BLaER1 treated with 17β-estradiol and CSF1 and Interleukin-3, amounts not matched to agents 10 nM and 100 nM (cell line): ENCODE measurements around the gene CCDC43.

ENCODE experiments used
- H3K27ac ChIP-seq, 11 experiments: shearing (Covaris generic); formaldehyde crosslinking; 2 replicates each; pipeline ENCODE4 v1.8.1; 2022
- H3K27me3 ChIP-seq, 11 experiments: shearing (Covaris generic); formaldehyde crosslinking; 2 replicates each; pipeline ENCODE4 v1.8.1; 2022
- H3K36me3 ChIP-seq, 11 experiments: shearing (Covaris generic); formaldehyde crosslinking; 2 replicates each; pipeline ENCODE4 v1.8.1; 2022
- H3K4me1 ChIP-seq, 10 experiments: shearing (Covaris generic); formaldehyde crosslinking; 2 replicates each; pipeline ENCODE4 v1.8.1; 2022
- H3K4me2 ChIP-seq, 11 experiments: shearing (Covaris generic); formaldehyde crosslinking; 2 replicates each; pipeline ENCODE4 v1.8.1; 2022
- H3K4me3 ChIP-seq, 10 experiments: shearing (Covaris generic); formaldehyde crosslinking; 2 replicates each; pipeline ENCODE4 v1.8.1; 2022
- H3K9ac ChIP-seq, 11 experiments: shearing (Covaris generic); formaldehyde crosslinking; 2 replicates each; pipeline ENCODE4 v1.8.1; 2022
- H3K9me3 ChIP-seq, 11 experiments: shearing (Covaris generic); formaldehyde crosslinking; replicated peaks in 1 of 11; 2 replicates each; pipeline ENCODE4 v1.8.1; 2022
- H4K20me1 ChIP-seq, 11 experiments: shearing (Covaris generic); formaldehyde crosslinking; 2 replicates each; pipeline ENCODE4 v1.8.1; 2022
- Cebpa-rat ChIP-seq, 11 experiments: shearing (Covaris generic); IDR thresholded peaks; 2 replicates each; pipeline ENCODE4 v1.8.1; 2022

CCDC43 gene

GRCh38 chr17:44653954-44654353, 35.6 kb downstream of the CCDC43 start:
- no peaks in the 10 kb centered on the region for H3K4me1 ChIP-seq
- H3K4me3 ChIP-seq = no peak overlapping the region
- no peak overlapping the region for H3K9ac ChIP-seq
- H3K4me2 ChIP-seq = no peak overlapping the region
- H3K27ac ChIP-seq = no peak overlapping the region
- H4K20me1 ChIP-seq = no peaks in the 10 kb centered on the region
- no peaks in the 10 kb centered on the region for H3K27me3 ChIP-seq
- H3K36me3 ChIP-seq = no peaks in the 10 kb centered on the region
- no peak for TF ChIP-seq Cebpa-rat (IDR thresholded peaks at IDR 0.05)
- H3K9me3 ChIP-seq = peaks cover 0 to 17% (median 10%) of the 10 kb centered on the region in 11 experiments; a peak in 14 of 22 replicates

GRCh38 chr17:44653384-44653783, 36.2 kb downstream of the CCDC43 start:
- Histone ChIP-seq H4K20me1 (no peaks in the 10 kb centered on the region), H3K4me2 (no peak overlapping the region), H3K9me3 (peaks cover 0 to 17% (median 10%) of the 10 kb centered on the region in 11 experiments; a peak in 14 of 22 replicates), H3K4me1 (no peaks in the 10 kb centered on the region), H3K4me3 (no peak overlapping the region), H3K27me3 (no peaks in the 10 kb centered on the region), H3K9ac (no peak overlapping the region), H3K36me3 (no peaks in the 10 kb centered on the region), H3K27ac (no peak overlapping the region)
- TF ChIP-seq Cebpa-rat (IDR thresholded peaks at IDR 0.05) = no peak

- Histone ChIP-seq H3K4me2 (no peak overlapping the region), H3K27ac (no peak overlapping the region), H3K4me1 (no peaks in the 10 kb centered on the region), H3K27me3 (no peaks in the 10 kb centered on the region), H3K36me3 (no peaks in the 10 kb centered on the region), H3K4me3 (no peak overlapping the region), H3K9ac (no peak overlapping the region), H4K20me1 (no peaks in the 10 kb centered on the region), H3K9me3 (peaks cover 0 to 17% (median 10%) of the 10 kb centered on the region in 11 experiments; a peak in 14 of 22 replicates)
- TF ChIP-seq Cebpa-rat (IDR thresholded peaks at IDR 0.05) = no peak
Observed at GRCh38 chr17:44652727-44653126, 36.8 kb downstream of the CCDC43 start.

GRCh38 chr17:44651228-44651627, 38.3 kb downstream of the CCDC43 start:
- Histone ChIP-seq H3K27ac (no peak overlapping the region), H3K27me3 (no peaks in the 10 kb centered on the region), H3K4me1 (no peaks in the 10 kb centered on the region), H3K4me2 (no peak overlapping the region), H3K9me3 (peaks cover 0 to 8% (median 8%) of the 10 kb centered on the region in 11 experiments; a peak in 13 of 22 replicates), H3K36me3 (no peaks in the 10 kb centered on the region), H3K9ac (no peak overlapping the region), H4K20me1 (no peaks in the 10 kb centered on the region), H3K4me3 (no peak overlapping the region)
- TF ChIP-seq Cebpa-rat (IDR thresholded peaks at IDR 0.05) = no peak

GRCh38 chr17:44648963-44649362, 40.6 kb downstream of the CCDC43 start:
- Histone ChIP-seq H3K27ac (no peak overlapping the region), H3K36me3 (no peaks in the 10 kb centered on the region), H3K4me1 (no peaks in the 10 kb centered on the region), H3K9me3 (no peaks in the 10 kb centered on the region), H4K20me1 (no peaks in the 10 kb centered on the region), H3K27me3 (no peaks in the 10 kb centered on the region), H3K9ac (no peak overlapping the region), H3K4me2 (no peak overlapping the region), H3K4me3 (no peak overlapping the region)
- TF ChIP-seq Cebpa-rat (IDR thresholded peaks at IDR 0.05) = no peak

GRCh38 chr17:44647736-44648135, 41.8 kb downstream of the CCDC43 start:
- no peak for TF ChIP-seq Cebpa-rat (IDR thresholded peaks at IDR 0.05)
- Histone ChIP-seq H3K9me3 (no peaks in the 10 kb centered on the region), H3K4me1 (0 out of 20 replicates have a peak, but pooled peaks cover 0 to under 1% (median 0%) of the 10 kb centered on the region in 10 experiments), H3K4me3 (no peak overlapping the region), H3K27me3 (no peaks in the 10 kb centered on the region), H4K20me1 (no peaks in the 10 kb centered on the region), H3K4me2 (no peak overlapping the region), H3K27ac (no peak overlapping the region), H3K9ac (no peak overlapping the region), H3K36me3 (no peaks in the 10 kb centered on the region)

- Histone ChIP-seq H3K36me3 (no peaks in the 10 kb centered on the region), H3K4me1 (peaks cover 0 to 7% (median 0%) of the 10 kb centered on the region in 10 experiments; a peak in 2 of 20 replicates), H3K9me3 (no peaks in the 10 kb centered on the region), H3K9ac (no peak overlapping the region), H3K27me3 (no peaks in the 10 kb centered on the region), H3K27ac (no peak overlapping the region), H3K4me3 (no peak overlapping the region), H3K4me2 (no peak overlapping the region), H4K20me1 (no peaks in the 10 kb centered on the region)
- no peak for TF ChIP-seq Cebpa-rat (IDR thresholded peaks at IDR 0.05)
Observed at GRCh38 chr17:44646280-44646679, 43.3 kb downstream of the CCDC43 start.

GRCh38 chr17:44645341-44645740, 44.2 kb downstream of the CCDC43 start:
- no peaks in the 10 kb centered on the region for H3K9me3 ChIP-seq
- H3K4me2 ChIP-seq = no peak overlapping the region
- no peaks in the 10 kb centered on the region for H3K27me3 ChIP-seq
- H3K9ac ChIP-seq = no peak overlapping the region
- TF ChIP-seq Cebpa-rat (IDR thresholded peaks at IDR 0.05) = no peak
- no peaks in the 10 kb centered on the region for H3K36me3 ChIP-seq
- no peak overlapping the region for H3K27ac ChIP-seq
- H4K20me1 ChIP-seq = no peaks in the 10 kb centered on the region
- peaks cover 0 to 7% (median 0%) of the 10 kb centered on the region in 10 experiments; a peak in 2 of 20 replicates for H3K4me1 ChIP-seq
- no peak overlapping the region for H3K4me3 ChIP-seq

- H3K4me3 ChIP-seq = no peak overlapping the region
- no peak overlapping the region for H3K4me2 ChIP-seq
- H3K4me1 ChIP-seq = peaks cover 0 to 7% (median 0%) of the 10 kb centered on the region in 10 experiments; a peak in 2 of 20 replicates
- H3K27me3 ChIP-seq = no peaks in the 10 kb centered on the region
- no peak overlapping the region for H3K27ac ChIP-seq
- no peaks in the 10 kb centered on the region for H3K9me3 ChIP-seq
- no peaks in the 10 kb centered on the region for H4K20me1 ChIP-seq
- no peak overlapping the region for H3K9ac ChIP-seq
- no peaks in the 10 kb centered on the region for H3K36me3 ChIP-seq
- no peak for TF ChIP-seq Cebpa-rat (IDR thresholded peaks at IDR 0.05)
Observed at GRCh38 chr17:44642834-44643233, 46.7 kb downstream of the CCDC43 start.

- TF ChIP-seq Cebpa-rat (IDR thresholded peaks at IDR 0.05) = no peak
- Histone ChIP-seq H3K4me2 (no peak overlapping the region), H3K4me3 (no peak overlapping the region), H4K20me1 (no peaks in the 10 kb centered on the region), H3K27ac (no peak overlapping the region), H3K9me3 (no peaks in the 10 kb centered on the region), H3K27me3 (no peaks in the 10 kb centered on the region), H3K9ac (peak overlapping the region in 2 of 11 experiments; percentile 5 to 34; a peak in 2 of 22 replicates), H3K4me1 (no peaks in the 10 kb centered on the region), H3K36me3 (no peaks in the 10 kb centered on the region)
Observed at GRCh38 chr17:44637066-44637465, 52.5 kb downstream of the CCDC43 start.
